Keratinocyte (primary cell): ENCODE measurements around the gene MC1R. TPM values are rescaled to one million over a fixed set of nuclear protein-coding genes. Genes with fewer than 3 reads are reported as not detected.

Experiments used
- DNase-seq: peaks from one replicate; pipeline ENCODE4 v3.0.0-alpha.2; 2011; ENCODE audit warnings: low read depth, missing footprints, low spot score
- FAIRE-seq: peaks from 2 replicates; lab custom pipeline; 2011; peaks lifted over from hg19 to GRCh38; lab: Jason Lieb, UNC
- H2AFZ ChIP-seq: 2 replicates; pipeline ENCODE4 v1.6.0; 2012; ENCODE audit warnings: low read length, control low read depth, inconsistent platforms; ENCODE audit not compliant: control insufficient read depth
- H3K27ac ChIP-seq: 2 replicates; pipeline ENCODE4 v1.5.1; 2011; ENCODE audit warnings: low read length; ENCODE audit not compliant: control insufficient read depth, insufficient read depth
- H3K27me3 ChIP-seq: 3 replicates; pipeline ENCODE4 v1.6.0; 2011; ENCODE audit warnings: low read length; ENCODE audit not compliant: control insufficient read depth, insufficient read depth; ENCODE audit errors: extremely low read depth
- H3K36me3 ChIP-seq, 2 experiments: 2 replicates in 1 of 2; 3 replicates in 1 of 2; pipeline ENCODE4 v1.5.1; 2011; ENCODE audit warnings: low read length in 2 of 2, mild to moderate bottlenecking in 1 of 2; ENCODE audit not compliant: control insufficient read depth in 2 of 2, insufficient read depth in 2 of 2; ENCODE audit errors: extremely low read depth in 1 of 2
- H3K4me1 ChIP-seq: 3 replicates; pipeline ENCODE4 v1.5.1; 2011; ENCODE audit warnings: low read length; ENCODE audit not compliant: control insufficient read depth, insufficient read depth; ENCODE audit errors: extremely low read depth
- H3K4me2 ChIP-seq: 3 replicates; pipeline ENCODE4 v1.6.0; 2011; ENCODE audit warnings: low read depth, low read length; ENCODE audit not compliant: control insufficient read depth, insufficient read depth; ENCODE audit errors: extremely low read depth
- H3K4me3 ChIP-seq, 3 experiments: fragments of 200-600 bp in 1 of 3; sonication (generic) in 1 of 3; 2 replicates in 2 of 3; 3 replicates in 1 of 3; pipeline ENCODE4 v1.5.1; 2011 to 2016; ENCODE audit warnings: low read length in 3 of 3, mild to moderate bottlenecking in 3 of 3, control low read depth in 2 of 3, inconsistent platforms in 1 of 3, low read depth in 1 of 3, mixed read lengths in 1 of 3, mixed run types in 1 of 3, moderate library complexity in 1 of 3; ENCODE audit not compliant: control insufficient read depth in 2 of 3, insufficient read depth in 2 of 3; ENCODE audit errors: extremely low read depth in 1 of 3
- H3K79me2 ChIP-seq: 2 replicates; pipeline ENCODE4 v1.6.0; 2012; ENCODE audit warnings: low read length; ENCODE audit not compliant: control insufficient read depth, insufficient read depth
- H3K9ac ChIP-seq: 3 replicates; pipeline ENCODE4 v1.6.0; 2011; ENCODE audit warnings: low read length; ENCODE audit not compliant: control insufficient read depth, insufficient read depth; ENCODE audit errors: extremely low read depth
- H3K9me1 ChIP-seq: 3 replicates; pipeline ENCODE4 v1.6.0; 2011; ENCODE audit warnings: low read length; ENCODE audit not compliant: control insufficient read depth, insufficient read depth; ENCODE audit errors: extremely low read depth
- H3K9me3 ChIP-seq: 2 replicates; pipeline ENCODE4 v1.5.1; 2012; ENCODE audit warnings: low read depth, low read length; ENCODE audit not compliant: control insufficient read depth
- H4K20me1 ChIP-seq: 3 replicates; pipeline ENCODE4 v1.6.0; 2011; ENCODE audit warnings: low read length; ENCODE audit not compliant: control insufficient read depth, insufficient read depth; ENCODE audit errors: extremely low read depth
- CTCF ChIP-seq, 3 experiments: IDR thresholded peaks in 1 of 3; conservative IDR thresholded peaks in 1 of 3; optimal IDR thresholded peaks in 1 of 3; 2 replicates in 2 of 3; 3 replicates in 1 of 3; pipeline versions ENCODE3 to v1.5.1; 2011; ENCODE audit warnings: low read length in 3 of 3, mild to moderate bottlenecking in 3 of 3, moderate library complexity in 2 of 3, control low read depth in 1 of 3, inconsistent platforms in 1 of 3; ENCODE audit not compliant: insufficient read depth in 2 of 3; ENCODE audit errors: extremely low read depth in 1 of 3
- EZH2 ChIP-seq: IDR thresholded peaks from one replicate; pipeline ENCODE4 v1.6.1; 2012; ENCODE audit warnings: inconsistent platforms, mild to moderate bottlenecking, low read length, moderate library complexity
- dilution Hi-C: fragments of 300-500 bp; cut with MboI; formaldehyde crosslinking; loops from one replicate; pipeline ENCODE4 v1.7.0; 2020; ENCODE audit warnings: low sequenced_read_pairs; ENCODE audit not compliant: extremely low pct_ligation_motif_present
- polyA plus RNA-seq, 5 experiments: library from polyadenylated mRNA; depleted of rRNA in 3 of 5; stranded (reverse) in 3 of 5; stranded (forward) in 1 of 5; unstranded in 1 of 5; fragments of >200 nt; gene quantifications; 1 replicate in 1 of 5; 2 replicates in 3 of 5; 3 replicates in 1 of 5; pipeline versions ENCODE4 v1.2.1 to v1.2.3, GENCODE V29; 2011 to 2012; ENCODE audit warnings: missing spikeins in 2 of 5, low read depth in 1 of 5, low replicate concordance in 1 of 5

Gene MC1R
- polyA plus RNA-seq, 1 donor (not counting 4 experiments of a cell fraction or from before 2014, with no cell fraction given) = 1.1 TPM

- no peak for DNase-seq
Observed at GRCh38 chr16:89870440-89870839, 48.2 kb upstream of the MC1R start.

GRCh38 chr16:89871895-89872294, 46.8 kb upstream of the MC1R start:
- Histone ChIP-seq H3K4me2 (no peak overlapping the region), H3K9me1 (no peaks in the 10 kb centered on the region)
- no peak for FAIRE-seq

More at GRCh38 chr16:89870440-89870839, 48.2 kb upstream of the MC1R start:
- Histone ChIP-seq H4K20me1 (peaks cover 4% of the 10 kb centered on the region), H3K27ac (no peak overlapping the region), H3K9ac (no peak overlapping the region), H3K27me3 (no peaks in the 10 kb centered on the region), H3K79me2 (peaks cover 11% of the 10 kb centered on the region), H3K4me1 (peaks cover 16% of the 10 kb centered on the region), H2AFZ (no peak overlapping the region), H3K9me3 (peaks cover 3% of the 10 kb centered on the region), H3K36me3 (peaks cover 3 to 4% of the 10 kb centered on the region in 2 experiments), H3K4me3 (no peak overlapping the region), H3K9me1 (no peaks in the 10 kb centered on the region), H3K4me2 (no peak overlapping the region)
- dilution Hi-C loops = no loop called here
- TF ChIP-seq CTCF (optimal IDR thresholded peaks at IDR 0.05 in 1 of 3, IDR thresholded peaks at IDR 0.05 in 1 of 3, conservative IDR thresholded peaks at IDR 0.05 in 1 of 3; ENCODE audit: extremely low read depth in 1 of 3, insufficient read depth in 2 of 3, low read length in 3 of 3) = no peak
- TF ChIP-seq EZH2 = no peak
- no peak for FAIRE-seq

More at GRCh38 chr16:89871895-89872294, 46.8 kb upstream of the MC1R start:
- H3K36me3 ChIP-seq = peaks cover 4 to 5% of the 10 kb centered on the region in 2 experiments
- no peak overlapping the region for H3K27ac ChIP-seq
- H2AFZ ChIP-seq = no peak overlapping the region
- peaks cover 3% of the 10 kb centered on the region for H3K9me3 ChIP-seq
- peaks cover 16% of the 10 kb centered on the region for H3K4me1 ChIP-seq
- TF ChIP-seq EZH2 (no peak), CTCF (optimal IDR thresholded peaks at IDR 0.05 in 1 of 3, IDR thresholded peaks at IDR 0.05 in 1 of 3, conservative IDR thresholded peaks at IDR 0.05 in 1 of 3; ENCODE audit: extremely low read depth in 1 of 3, insufficient read depth in 2 of 3, low read length in 3 of 3) (no peak)
- H3K79me2 ChIP-seq = peaks cover 21% of the 10 kb centered on the region
- DNase-seq = no peak
- peaks cover 4% of the 10 kb centered on the region for H4K20me1 ChIP-seq
- no peak overlapping the region for H3K4me3 ChIP-seq
- no peaks in the 10 kb centered on the region for H3K27me3 ChIP-seq
- H3K9ac ChIP-seq = no peak overlapping the region
- dilution Hi-C loops = no loop called here
